Gastrocnemius medialis (tissue), 4 donors: ENCODE measurements around the gene MEGF6. TPM values are rescaled to one million over a fixed set of nuclear protein-coding genes. Genes with fewer than 3 reads are reported as not detected.

Experiments used
- ATAC-seq, 2 donors: fragments of 150-250 bp; one replicate each; pipeline ENCODE4 v1.9.1; 2016
- DNase-seq, 2 donors: peaks; one replicate each; pipeline ENCODE4 v3.0.0-alpha.2; 2019
- H3K27ac ChIP-seq, 4 donors: fragments of 200-600 bp; sonication (generic); 1 replicate in 1 of 4; 2 replicates in 3 of 4; pipeline ENCODE4 v1.5.1; 2016 to 2018; ENCODE audit warnings: mild to moderate bottlenecking in 2 of 4, moderate library complexity in 1 of 4
- H3K27me3 ChIP-seq, 3 donors: fragments of 200-600 bp; sonication (generic) in 2 of 3; 1 replicate in 1 of 3; 2 replicates in 2 of 3; pipeline versions ENCODE4 v1.5.1 to v1.6.0; 2016 to 2019; ENCODE audit warnings: mild to moderate bottlenecking in 1 of 3, moderate library complexity in 1 of 3
- H3K36me3 ChIP-seq, 2 donors: fragments of 200-600 bp; sonication (generic) in 1 of 2; one replicate each; pipeline ENCODE4 v1.5.1; 2017 to 2018
- H3K4me1 ChIP-seq, 2 donors: fragments of 200-600 bp; sonication (generic) in 1 of 2; one replicate each; pipeline ENCODE4 v1.5.1; 2016 to 2017; ENCODE audit warnings: mild to moderate bottlenecking in 2 of 2
- H3K4me3 ChIP-seq, 4 donors: fragments of 200-600 bp; sonication (generic) in 3 of 4; 1 replicate in 1 of 4; 2 replicates in 3 of 4; pipeline ENCODE4 v1.5.1; 2016 to 2019; ENCODE audit warnings: mild to moderate bottlenecking in 2 of 4
- H3K9me3 ChIP-seq, 3 donors: fragments of 200-600 bp; sonication (generic) in 2 of 3; 1 replicate in 1 of 3; 2 replicates in 2 of 3; pipeline ENCODE4 v1.5.1; 2016 to 2019
- POLR2A ChIP-seq, 2 donors: fragments of 450-650 bp; IDR thresholded peaks; one replicate each; pipeline ENCODE4 v1.6.1; 2017; ENCODE audit warnings: antibody characterized with exemption in 2 of 2, mild to moderate bottlenecking in 2 of 2, moderate library complexity in 2 of 2
- in situ Hi-C, 4 donors: fragments of 200-750 bp; cut with MboI; loops; one replicate each; pipeline versions ENCODE4 v1.15.0 to v1.8.0; 2017; ENCODE audit warnings: low sequenced_read_pairs in 4 of 4
- intact Hi-C: fragments of 100-400 bp; cut with DNase I; formaldehyde crosslinking; loops from one replicate; pipeline ENCODE4 v1.15.1; 2023; ENCODE audit warnings: low total_unique reads
- total RNA-seq, 4 donors: library from RNA; depleted of rRNA; stranded (reverse); fragments of >200 nt; gene quantifications; one replicate each; pipeline versions ENCODE4 v1.1.0 to v1.2.3, GENCODE V29; 2016
- TF ChIP-seq, protein P1 (sequence below), 5 experiments: fragments of 450-650 bp in 3 of 5; fragments of 200-600 bp in 2 of 5; sonication (generic) in 2 of 5; IDR thresholded peaks in 4 of 5; conservative IDR thresholded peaks in 1 of 5; 1 replicate in 4 of 5; 2 replicates in 1 of 5; pipeline ENCODE4 v1.5.1; 2016 to 2019; ENCODE audit warnings: antibody characterized with exemption in 5 of 5, mild to moderate bottlenecking in 3 of 5, moderate library complexity in 3 of 5

MEGF6 gene
- total RNA-seq, 4 donors from 2014 or later, result 1.9 to 5.7 (median 4.9) TPM

DNA sequence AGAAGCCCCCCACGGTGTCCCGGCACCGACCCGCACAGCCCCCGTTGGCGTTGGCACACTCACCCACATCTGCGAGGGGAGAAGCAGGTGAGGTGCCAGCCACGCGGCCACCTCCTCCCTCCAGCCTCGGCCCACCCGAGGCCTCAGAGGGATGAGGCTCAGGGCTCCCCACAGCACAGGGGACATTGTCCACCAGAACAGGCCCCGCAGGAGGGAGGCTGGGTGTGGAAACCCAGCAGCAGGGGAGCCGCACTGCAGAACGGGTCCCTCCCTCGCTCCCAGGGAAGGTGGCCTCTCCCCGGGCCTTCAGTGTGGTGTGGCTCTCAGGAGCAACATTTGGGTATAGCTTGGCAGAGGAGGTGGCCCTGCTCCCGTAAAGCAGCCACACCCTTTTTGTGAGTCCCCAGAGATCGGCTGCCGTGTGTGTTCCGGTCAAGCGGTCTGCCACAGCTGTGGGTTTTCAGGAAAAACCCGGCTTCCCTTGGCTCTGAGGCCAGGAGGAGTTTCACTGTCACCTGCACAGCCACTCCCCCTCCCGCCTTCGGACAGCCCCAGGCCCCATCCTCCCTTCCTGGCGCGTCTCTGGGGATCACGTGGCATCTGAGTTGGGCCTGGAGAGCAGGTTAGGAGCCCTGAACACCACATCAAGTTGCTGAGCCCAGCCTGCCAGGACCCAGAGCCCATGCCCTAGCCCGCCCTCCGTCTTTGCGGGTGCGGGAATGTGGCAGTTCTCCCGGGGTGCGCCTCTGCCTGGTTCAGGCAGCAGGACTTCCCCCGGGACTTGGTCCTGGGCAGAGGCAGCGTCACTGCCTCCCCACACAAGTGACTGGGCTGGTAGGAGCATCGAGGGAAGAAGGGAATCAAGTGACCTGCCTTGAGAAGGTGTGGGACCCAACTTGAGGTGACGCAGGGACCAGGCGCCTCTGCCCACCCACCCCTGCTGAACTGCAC, 64.0 kb downstream of the MEGF6 start:
- Histone ChIP-seq H3K4me3 (no peak overlapping the region), H3K4me1 (peaks cover 2 to 15% of the 10 kb centered on the region in 2 donors), H3K9me3 (no peaks in the 10 kb centered on the region), H3K36me3 (no peaks in the 10 kb centered on the region), H3K27me3 (peaks cover 28 to 38% (median 28%) of the 10 kb centered on the region in 3 donors), H3K27ac (no peak overlapping the region)
- no peak for DNase-seq
- ATAC-seq, result peak in 1 of 2 donors; percentile 19
- in situ Hi-C loops, result no loop called here
- TF ChIP-seq, protein P1, sequence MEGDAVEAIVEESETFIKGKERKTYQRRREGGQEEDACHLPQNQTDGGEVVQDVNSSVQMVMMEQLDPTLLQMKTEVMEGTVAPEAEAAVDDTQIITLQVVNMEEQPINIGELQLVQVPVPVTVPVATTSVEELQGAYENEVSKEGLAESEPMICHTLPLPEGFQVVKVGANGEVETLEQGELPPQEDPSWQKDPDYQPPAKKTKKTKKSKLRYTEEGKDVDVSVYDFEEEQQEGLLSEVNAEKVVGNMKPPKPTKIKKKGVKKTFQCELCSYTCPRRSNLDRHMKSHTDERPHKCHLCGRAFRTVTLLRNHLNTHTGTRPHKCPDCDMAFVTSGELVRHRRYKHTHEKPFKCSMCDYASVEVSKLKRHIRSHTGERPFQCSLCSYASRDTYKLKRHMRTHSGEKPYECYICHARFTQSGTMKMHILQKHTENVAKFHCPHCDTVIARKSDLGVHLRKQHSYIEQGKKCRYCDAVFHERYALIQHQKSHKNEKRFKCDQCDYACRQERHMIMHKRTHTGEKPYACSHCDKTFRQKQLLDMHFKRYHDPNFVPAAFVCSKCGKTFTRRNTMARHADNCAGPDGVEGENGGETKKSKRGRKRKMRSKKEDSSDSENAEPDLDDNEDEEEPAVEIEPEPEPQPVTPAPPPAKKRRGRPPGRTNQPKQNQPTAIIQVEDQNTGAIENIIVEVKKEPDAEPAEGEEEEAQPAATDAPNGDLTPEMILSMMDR (IDR thresholded peaks at IDR 0.05 in 4 of 5, conservative IDR thresholded peaks at IDR 0.05 in 1 of 5), result no peak
- no peak for TF ChIP-seq POLR2A (IDR thresholded peaks at IDR 0.05)
- intact Hi-C loops, result no loop called here

DNA sequence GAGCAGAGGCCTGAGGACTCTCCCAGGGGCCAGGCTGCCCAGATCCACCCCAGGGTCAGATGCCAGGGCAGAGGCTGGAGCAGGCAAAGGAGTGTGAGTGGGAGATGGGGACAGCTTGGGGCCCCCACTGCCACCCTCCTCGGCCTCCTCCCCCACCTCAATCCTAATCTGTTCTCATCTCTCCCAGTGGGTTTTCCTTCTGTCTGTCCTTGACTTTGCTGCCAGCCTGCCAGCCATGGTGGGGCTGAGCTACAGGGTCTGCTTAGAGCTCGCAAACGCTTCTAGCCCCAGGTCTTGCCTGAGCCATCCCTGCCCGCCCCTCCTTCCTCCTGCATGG, 65.3 kb downstream of the MEGF6 start:
- in situ Hi-C loops, result no loop called here
- intact Hi-C loops, result no loop called here
- TF ChIP-seq, protein P1 (IDR thresholded peaks at IDR 0.05 in 4 of 5, conservative IDR thresholded peaks at IDR 0.05 in 1 of 5), result no peak
- TF ChIP-seq POLR2A (IDR thresholded peaks at IDR 0.05), result no peak
- no peak overlapping the region for H3K4me3 ChIP-seq
- H3K27ac ChIP-seq, result no peak overlapping the region
- no peak for DNase-seq
- ATAC-seq, result no peak
- H3K36me3 ChIP-seq, result no peaks in the 10 kb centered on the region
- peaks cover 2 to 15% of the 10 kb centered on the region in 2 donors for H3K4me1 ChIP-seq
- H3K27me3 ChIP-seq, result peaks cover 24 to 38% (median 28%) of the 10 kb centered on the region in 3 donors
- H3K9me3 ChIP-seq, result no peaks in the 10 kb centered on the region

DNA sequence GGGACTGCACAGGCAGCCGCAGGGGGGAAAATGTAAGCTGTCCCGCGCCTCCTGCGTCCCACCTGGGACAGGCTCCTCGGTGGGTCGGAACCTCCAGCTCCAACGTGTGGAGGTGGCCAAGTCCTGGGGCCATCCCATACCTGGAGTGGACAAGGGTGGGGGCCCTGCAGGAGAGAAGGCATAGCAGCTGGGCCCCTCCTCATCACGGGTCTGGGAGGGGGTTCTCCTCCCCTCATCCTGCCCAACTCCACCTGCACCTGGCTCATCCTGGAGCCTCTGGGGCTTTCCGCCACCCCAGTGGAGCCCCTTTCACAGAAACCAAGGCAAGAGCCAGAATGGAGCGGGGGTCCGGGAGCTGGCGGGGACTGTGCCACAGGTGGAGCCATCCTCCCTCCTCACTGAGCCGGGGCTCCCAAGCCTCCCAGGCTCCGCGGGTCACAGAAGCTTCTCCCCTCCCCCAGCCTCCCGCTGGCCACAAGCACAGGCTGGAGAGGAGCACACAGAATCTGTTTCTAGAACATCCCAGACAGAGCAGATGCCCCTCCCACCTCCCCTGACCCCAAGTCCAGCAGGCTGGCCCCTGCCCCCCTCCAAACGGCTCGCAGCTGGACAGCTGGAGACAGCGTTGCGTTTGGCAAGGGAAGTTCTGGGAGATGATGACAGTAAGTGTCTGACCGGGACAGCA, 65.8 kb downstream of the MEGF6 start:
- Histone ChIP-seq H3K36me3 (no peaks in the 10 kb centered on the region), H3K27ac (no peak overlapping the region), H3K4me3 (no peak overlapping the region), H3K4me1 (peaks cover 2 to 15% of the 10 kb centered on the region in 2 donors), H3K27me3 (peaks cover 23 to 34% (median 24%) of the 10 kb centered on the region in 3 donors), H3K9me3 (no peaks in the 10 kb centered on the region)
- DNase-seq, result no peak
- in situ Hi-C loops, result no loop called here
- intact Hi-C loops, result no loop called here
- no peak for ATAC-seq
- TF ChIP-seq, protein P1 (IDR thresholded peaks at IDR 0.05 in 4 of 5, conservative IDR thresholded peaks at IDR 0.05 in 1 of 5), result no peak
- no peak for TF ChIP-seq POLR2A (IDR thresholded peaks at IDR 0.05)

GRCh38 chr1:3544040-3544977, 67.0 kb downstream of the MEGF6 start:
- Histone ChIP-seq H3K4me1 (peaks cover 9 to 26% of the 10 kb centered on the region in 2 donors), H3K9me3 (no peaks in the 10 kb centered on the region), H3K4me3 (no peak overlapping the region), H3K36me3 (no peaks in the 10 kb centered on the region), H3K27me3 (peaks cover 17 to 24% (median 23%) of the 10 kb centered on the region in 3 donors), H3K27ac (no peak overlapping the region)
- no peak for ATAC-seq
- intact Hi-C loops (no loop called here), in situ Hi-C loops (no loop called here)
- no peak for DNase-seq
- no peak for TF ChIP-seq POLR2A (IDR thresholded peaks at IDR 0.05)
- TF ChIP-seq, protein P1 (IDR thresholded peaks at IDR 0.05 in 4 of 5, conservative IDR thresholded peaks at IDR 0.05 in 1 of 5), result no peak
